K562 (cell line): ENCODE results near the gene TEKT2. TPM values are rescaled to one million over a fixed set of nuclear protein-coding genes. Genes with fewer than 3 reads are reported as not detected.

Experiments
- CBFB ChIP-seq: sonication (generic); formaldehyde crosslinking; IDR thresholded peaks from 2 replicates; pipeline ENCODE4 v1.4.0; 2020; ENCODE audit warnings: mild to moderate bottlenecking, missing genetic modification reagents
- CBX3 ChIP-seq, 2 experiments: IDR thresholded peaks; 1 replicate in 1 of 2; 2 replicates in 1 of 2; pipeline ENCODE4 v1.6.1; 2012; ENCODE audit warnings: inconsistent platforms in 2 of 2, low read length in 2 of 2, borderline replicate concordance in 1 of 2, control low read depth in 1 of 2
- CEBPG ChIP-seq, 3 experiments: fragments of 200-800 bp in 1 of 3; sonication (Bioruptor generic) in 1 of 3; sonication (generic) in 1 of 3; formaldehyde crosslinking in 1 of 3; IDR thresholded peaks in 2 of 3; conservative IDR thresholded peaks in 1 of 3; 2 replicates each; pipeline versions ENCODE4 v1.6.1 to v1.8.0; 2016 to 2022; ENCODE audit warnings: missing compliant biosample characterization in 2 of 3, missing genetic modification characterization in 2 of 3, mild to moderate bottlenecking in 1 of 3, missing genetic modification reagents in 1 of 3
- E2F5 ChIP-seq: sonication (generic); formaldehyde crosslinking; IDR thresholded peaks from 2 replicates; pipeline ENCODE4 v1.8.0; 2022; ENCODE audit warnings: mild to moderate bottlenecking, missing genetic modification reagents
- HNRNPL ChIP-seq: fragments of 200-400 bp; formaldehyde crosslinking; IDR thresholded peaks from 2 replicates; pipeline ENCODE4 v1.6.1; 2017; ENCODE audit warnings: low read depth, mild to moderate bottlenecking, low read length
- KLF10 ChIP-seq: fragments of 250-450 bp; sonication (Bioruptor Pico); IDR thresholded peaks from 2 replicates; pipeline ENCODE4 v1.6.1; 2021; ENCODE audit warnings: matching md5 sums
- MEF2D ChIP-seq: conservative IDR thresholded peaks from 2 replicates; pipeline ENCODE4 v1.6.1; 2016; ENCODE audit warnings: low read depth, missing genetic modification characterization, missing compliant biosample characterization
- NFIC ChIP-seq: fragments of 450-650 bp; IDR thresholded peaks from 2 replicates; pipeline ENCODE4 v1.6.1; 2017; ENCODE audit warnings: mild to moderate bottlenecking, inconsistent platforms
- PBX2 ChIP-seq, 2 experiments: IDR thresholded peaks in 1 of 2; conservative IDR thresholded peaks in 1 of 2; 2 replicates each; pipeline ENCODE4 v1.6.1; 2016; ENCODE audit warnings: low read depth in 2 of 2, mild to moderate bottlenecking in 1 of 2, missing compliant biosample characterization in 1 of 2, missing genetic modification characterization in 1 of 2, moderate library complexity in 1 of 2
- SRF ChIP-seq, 2 experiments: fragments of 250-450, 450-650 bp in 1 of 2; sonication (Bioruptor Pico) in 1 of 2; sonication (generic) in 1 of 2; formaldehyde crosslinking; IDR thresholded peaks; 2 replicates each; pipeline versions ENCODE4 v1.5.0 to v1.5.1; 2020 to 2022; ENCODE audit warnings: mild to moderate bottlenecking in 1 of 2, missing genetic modification reagents in 1 of 2
- TRIM24 ChIP-seq, 2 experiments: fragments of 450-650 bp; IDR thresholded peaks; 2 replicates each; pipeline ENCODE4 v1.6.1; 2016
- ZBTB11 ChIP-seq, 3 experiments: fragments of 200-800 bp in 1 of 3; fragments of 250-450 bp in 1 of 3; fragments of 450-650 bp in 1 of 3; sonication (Bioruptor Pico) in 1 of 3; sonication (Bioruptor generic) in 1 of 3; formaldehyde crosslinking in 1 of 3; IDR thresholded peaks; 2 replicates each; pipeline versions ENCODE4 v1.6.1 to v1.8.0; 2016 to 2022; ENCODE audit warnings: mild to moderate bottlenecking in 2 of 3, missing genetic modification characterization in 2 of 3, missing compliant biosample characterization in 1 of 3, moderate library complexity in 1 of 3
- polyA plus RNA-seq, 8 experiments: library from polyadenylated mRNA; depleted of rRNA in 4 of 8; stranded (reverse) in 5 of 8; unstranded in 3 of 8; fragments of >200 nt; fragmentation: Nextera tagmentation in 2 of 8; fragmentation: Illumina TruSeq in 1 of 8; extraction: Ambion mirVana in 2 of 8; extraction: Trizol in 1 of 8; gene quantifications; 2 replicates each; pipeline versions ENCODE4 v1.2.1 to v1.2.3, GENCODE V29; 2011 to 2014; ENCODE audit warnings: inconsistent platforms in 1 of 8, missing spikeins in 1 of 8
- total RNA-seq, 7 experiments: library from RNA; depleted of rRNA in 6 of 7; stranded (reverse); fragments of >200 nt in 6 of 7; fragmentation: Illumina TruSeq in 2 of 7; extraction: Trizol in 2 of 7; gene quantifications; 2 replicates each; pipeline versions ENCODE4 v1.2.1 to v1.2.3, GENCODE V29; 2011 to 2021; ENCODE audit warnings: low replicate concordance in 1 of 7
- TF ChIP-seq, protein P1 (sequence below): sonication (generic); formaldehyde crosslinking; IDR thresholded peaks from 2 replicates; pipeline ENCODE4 v1.8.0; 2022; ENCODE audit warnings: mild to moderate bottlenecking, missing genetic modification reagents
- TF ChIP-seq, protein P2 (sequence below): fragments of 450-650 bp; IDR thresholded peaks from 2 replicates; pipeline ENCODE4 v1.6.1; 2016; ENCODE audit warnings: borderline replicate concordance

TEKT2 gene
- total and polyA plus RNA-seq, 9 of the 15 experiments (the other 6 are each of a cell fraction or from before 2014, with no cell fraction given): 0.06 to 0.94 (median 0.30) TPM; not detected in 1

DNA sequence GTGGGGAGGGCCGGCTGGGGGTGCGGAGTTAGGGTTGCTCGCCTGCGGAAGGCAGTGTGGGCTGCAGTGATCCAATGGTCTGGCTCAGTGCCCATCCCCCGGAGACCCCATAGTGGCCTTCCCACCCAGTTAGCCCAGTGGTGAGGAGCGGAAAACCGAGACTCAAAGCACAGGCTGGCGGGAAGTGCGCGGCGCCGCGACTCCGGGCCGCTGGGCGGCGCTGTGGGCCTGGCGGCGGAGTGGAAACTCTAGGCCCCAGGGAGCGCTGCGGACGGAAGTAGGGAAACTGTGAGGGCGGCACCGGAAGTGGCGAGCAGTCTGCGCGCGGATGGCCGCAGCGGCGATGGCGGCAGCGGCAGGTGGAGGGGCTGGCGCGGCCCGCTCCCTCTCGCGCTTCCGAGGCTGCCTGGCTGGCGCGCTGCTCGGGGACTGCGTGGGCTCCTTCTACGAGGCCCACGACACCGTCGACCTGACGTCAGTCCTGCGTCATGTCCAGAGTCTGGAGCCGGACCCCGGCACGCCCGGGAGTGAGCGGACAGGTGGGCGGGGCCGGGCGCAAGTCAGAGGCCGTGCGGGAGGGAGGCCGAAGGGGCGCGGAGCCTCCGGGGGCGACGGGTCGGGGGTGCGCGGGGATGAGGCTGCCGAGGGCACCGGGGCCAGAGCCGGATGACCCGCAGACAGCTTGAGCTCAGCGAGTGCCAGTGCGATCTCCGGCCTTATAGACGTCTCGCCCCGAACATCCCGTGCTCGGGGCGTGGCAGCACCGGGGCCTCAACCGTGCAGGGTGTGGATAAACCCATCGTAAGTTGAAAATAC is 4.9 kb downstream of the TEKT2 start, which contains the start of gene ADPRS (continued):
- TF ChIP-seq ZBTB11 (CRISPR knock-in tag; IDR thresholded peaks at IDR 0.05): peak in 2 of 3 experiments; percentile 82 to 94; a peak in 4 of 6 replicates
- TF ChIP-seq CBX3 (IDR thresholded peaks at IDR 0.05; ENCODE audit: borderline replicate concordance in 1 of 2, low read length in 2 of 2): peak in 1 of 2 experiments; percentile 79; a peak in 2 of 3 replicates
- no peak; the same call in 1 of the 2 replicates for TF ChIP-seq CEBPG (CRISPR knock-in tag; IDR thresholded peaks at IDR 0.05)
- no peak for TF ChIP-seq CEBPG (tag; conservative IDR thresholded peaks at IDR 0.05 in 1 of 2, IDR thresholded peaks at IDR 0.05 in 1 of 2)
- TF ChIP-seq KLF10 (CRISPR knock-in tag): no peak
- 0 out of 2 replicates have a peak, but pooled peaks have one; percentile 15 for TF ChIP-seq PBX2 (CRISPR knock-in tag; IDR thresholded peaks at IDR 0.05; ENCODE audit: low read depth)
- no peak for TF ChIP-seq PBX2 (tag; conservative IDR thresholded peaks at IDR 0.05; ENCODE audit: low read depth)
- peak; percentile 86 for TF ChIP-seq E2F5 (CRISPR knock-in tag)
- TF ChIP-seq TRIM24 (IDR thresholded peaks at IDR 0.05): peak in 1 of 2 experiments; percentile 55; a peak in 1 of 4 replicates
- TF ChIP-seq SRF (CRISPR knock-in tag; IDR thresholded peaks at IDR 0.05): peak in 1 of 2 experiments; percentile 12; a peak in 2 of 4 replicates
- peak; percentile 64; the same call in 1 of the 2 replicates for TF ChIP-seq NFIC
- peak; percentile 67 for TF ChIP-seq HNRNPL
- no peak for TF ChIP-seq MEF2D
- 0 out of 2 replicates have a peak, but pooled peaks have one; percentile 87 for TF ChIP-seq CBFB
- TF ChIP-seq, protein P1, sequence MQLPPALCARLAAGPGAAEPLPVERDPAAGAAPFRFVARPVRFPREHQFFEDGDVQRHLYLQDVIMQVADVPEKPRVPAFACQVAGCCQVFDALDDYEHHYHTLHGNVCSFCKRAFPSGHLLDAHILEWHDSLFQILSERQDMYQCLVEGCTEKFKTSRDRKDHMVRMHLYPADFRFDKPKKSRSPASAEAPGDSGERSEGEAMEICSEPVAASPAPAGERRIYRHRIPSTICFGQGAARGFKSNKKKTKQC (CRISPR knock-in tag): peak; percentile 94
- TF ChIP-seq, protein P2, sequence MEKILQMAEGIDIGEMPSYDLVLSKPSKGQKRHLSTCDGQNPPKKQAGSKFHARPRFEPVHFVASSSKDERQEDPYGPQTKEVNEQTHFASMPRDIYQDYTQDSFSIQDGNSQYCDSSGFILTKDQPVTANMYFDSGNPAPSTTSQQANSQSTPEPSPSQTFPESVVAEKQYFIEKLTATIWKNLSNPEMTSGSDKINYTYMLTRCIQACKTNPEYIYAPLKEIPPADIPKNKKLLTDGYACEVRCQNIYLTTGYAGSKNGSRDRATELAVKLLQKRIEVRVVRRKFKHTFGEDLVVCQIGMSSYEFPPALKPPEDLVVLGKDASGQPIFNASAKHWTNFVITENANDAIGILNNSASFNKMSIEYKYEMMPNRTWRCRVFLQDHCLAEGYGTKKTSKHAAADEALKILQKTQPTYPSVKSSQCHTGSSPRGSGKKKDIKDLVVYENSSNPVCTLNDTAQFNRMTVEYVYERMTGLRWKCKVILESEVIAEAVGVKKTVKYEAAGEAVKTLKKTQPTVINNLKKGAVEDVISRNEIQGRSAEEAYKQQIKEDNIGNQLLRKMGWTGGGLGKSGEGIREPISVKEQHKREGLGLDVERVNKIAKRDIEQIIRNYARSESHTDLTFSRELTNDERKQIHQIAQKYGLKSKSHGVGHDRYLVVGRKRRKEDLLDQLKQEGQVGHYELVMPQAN: peak; percentile 98
